ENCODE data around the gene SERTAD2.

The SERTAD2 gene

GRCh38 chr2:64629329-64629781 lies 24.4 kb downstream of the SERTAD2 start:
- Histone ChIP-seq H3K9me3 (ENCODE audit: control insufficient read depth, low read length) (no peaks in the 10 kb centered on the region), H3K4me3 (ENCODE audit: insufficient read depth, low read depth, low read length) (no peak overlapping the region), H3K36me3 (ENCODE audit: control insufficient read depth, insufficient read depth, low read length) (no peaks in the 10 kb centered on the region), H3K27me3 (ENCODE audit: control insufficient read depth, insufficient read depth, low read length, poor library complexity, severe bottlenecking) (no peaks in the 10 kb centered on the region), H3K4me1 (ENCODE audit: control insufficient read depth, insufficient read depth, low read length) (peaks cover 13% of the 10 kb centered on the region), H3K27ac (ENCODE audit: insufficient read depth, low read depth, low read length, poor library complexity, severe bottlenecking) (no peak overlapping the region)
- WGBS, 2 experiments: 94 to 95% methylated on average over 10 of the region's 10 CpGs

- Histone ChIP-seq H3K36me3 (ENCODE audit: control insufficient read depth, insufficient read depth, low read length) (no peaks in the 10 kb centered on the region), H3K9me3 (ENCODE audit: control insufficient read depth, low read length) (no peaks in the 10 kb centered on the region), H3K27me3 (ENCODE audit: control insufficient read depth, insufficient read depth, low read length, poor library complexity, severe bottlenecking) (no peaks in the 10 kb centered on the region), H3K27ac (ENCODE audit: insufficient read depth, low read depth, low read length, poor library complexity, severe bottlenecking) (peak overlapping the region; percentile 50), H3K4me3 (ENCODE audit: insufficient read depth, low read depth, low read length) (no peak overlapping the region), H3K4me1 (ENCODE audit: control insufficient read depth, insufficient read depth, low read length) (peaks cover 13% of the 10 kb centered on the region)
- WGBS, 2 experiments: 92 to 93% methylated on average over 14 of the region's 14 CpGs
Measured at GRCh38 chr2:64627860-64628841, 25.6 kb downstream of the SERTAD2 start.

GRCh38 chr2:64626963-64627760 lies 26.6 kb downstream of the SERTAD2 start:
- H3K4me1 ChIP-seq (ENCODE audit: control insufficient read depth, insufficient read depth, low read length): peaks cover 18% of the 10 kb centered on the region
- no peaks in the 10 kb centered on the region for H3K27me3 ChIP-seq (ENCODE audit: control insufficient read depth, insufficient read depth, low read length, poor library complexity, severe bottlenecking)
- H3K9me3 ChIP-seq (ENCODE audit: control insufficient read depth, low read length): no peaks in the 10 kb centered on the region
- H3K27ac ChIP-seq (ENCODE audit: insufficient read depth, low read depth, low read length, poor library complexity, severe bottlenecking): peak overlapping the region; percentile 52
- H3K4me3 ChIP-seq (ENCODE audit: insufficient read depth, low read depth, low read length): no peak overlapping the region
- H3K36me3 ChIP-seq (ENCODE audit: control insufficient read depth, insufficient read depth, low read length): no peaks in the 10 kb centered on the region
- 43 to 49% methylated on average over 27 of the region's 27 CpGs for WGBS, 2 experiments

GRCh38 chr2:64626146-64626809 lies 27.4 kb downstream of the SERTAD2 start:
- Histone ChIP-seq H3K27ac (ENCODE audit: insufficient read depth, low read depth, low read length, poor library complexity, severe bottlenecking) (no peak overlapping the region), H3K4me3 (ENCODE audit: insufficient read depth, low read depth, low read length) (no peak overlapping the region), H3K36me3 (ENCODE audit: control insufficient read depth, insufficient read depth, low read length) (no peaks in the 10 kb centered on the region), H3K9me3 (ENCODE audit: control insufficient read depth, low read length) (no peaks in the 10 kb centered on the region), H3K27me3 (ENCODE audit: control insufficient read depth, insufficient read depth, low read length, poor library complexity, severe bottlenecking) (no peaks in the 10 kb centered on the region), H3K4me1 (ENCODE audit: control insufficient read depth, insufficient read depth, low read length) (peaks cover 15% of the 10 kb centered on the region)
- WGBS, 2 experiments: 83 to 86% methylated on average over 10 of the region's 10 CpGs

DNA sequence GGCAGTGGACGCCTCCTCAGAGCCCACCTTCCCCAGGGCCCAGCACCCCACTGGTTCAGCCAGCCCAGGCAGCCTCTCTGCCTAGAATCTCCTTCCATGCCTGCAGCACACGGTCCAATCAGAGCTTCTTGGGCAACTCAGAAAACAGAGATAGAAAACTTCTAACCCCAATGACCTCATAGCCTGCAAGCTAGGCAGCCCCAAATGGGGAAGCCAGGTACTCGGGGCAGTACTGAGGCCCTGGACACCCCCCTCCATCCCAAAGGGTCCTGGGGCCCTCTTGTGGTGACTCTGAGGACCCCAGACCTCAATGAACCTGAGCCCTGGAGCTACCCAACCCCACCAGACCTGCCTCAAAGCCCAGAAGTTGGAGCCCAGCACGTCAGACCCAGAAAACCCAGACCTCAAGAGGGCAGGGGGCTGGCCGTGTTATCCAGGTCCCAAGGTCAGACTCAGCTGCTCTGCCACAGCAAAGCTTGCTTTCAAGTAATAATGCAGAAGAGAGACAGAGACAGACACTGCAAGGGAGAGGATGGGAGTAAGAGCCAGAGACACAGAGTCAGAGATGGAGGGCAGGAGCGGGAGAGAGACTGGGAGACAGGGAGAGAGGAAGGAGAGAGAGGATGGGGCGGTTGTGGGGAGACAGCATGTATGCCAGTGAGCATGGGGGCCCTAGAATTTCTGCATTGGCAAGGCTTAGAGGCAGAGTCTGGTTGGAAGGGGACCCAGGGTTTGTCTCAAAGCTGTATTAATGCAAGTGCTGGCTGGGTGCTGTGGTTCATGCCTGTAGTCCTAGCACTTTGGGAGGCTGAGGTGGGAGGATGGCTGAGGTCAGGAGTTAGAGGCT lies 28.2 kb downstream of the SERTAD2 start:
- Histone ChIP-seq H3K9me3 (ENCODE audit: control insufficient read depth, low read length) (no peaks in the 10 kb centered on the region), H3K27me3 (ENCODE audit: control insufficient read depth, insufficient read depth, low read length, poor library complexity, severe bottlenecking) (no peaks in the 10 kb centered on the region), H3K27ac (ENCODE audit: insufficient read depth, low read depth, low read length, poor library complexity, severe bottlenecking) (no peak overlapping the region), H3K4me1 (ENCODE audit: control insufficient read depth, insufficient read depth, low read length) (peaks cover 15% of the 10 kb centered on the region), H3K4me3 (ENCODE audit: insufficient read depth, low read depth, low read length) (no peak overlapping the region), H3K36me3 (ENCODE audit: control insufficient read depth, insufficient read depth, low read length) (no peaks in the 10 kb centered on the region)
- 79 to 84% methylated on average over 7 of the region's 7 CpGs for WGBS, 2 experiments

DNA sequence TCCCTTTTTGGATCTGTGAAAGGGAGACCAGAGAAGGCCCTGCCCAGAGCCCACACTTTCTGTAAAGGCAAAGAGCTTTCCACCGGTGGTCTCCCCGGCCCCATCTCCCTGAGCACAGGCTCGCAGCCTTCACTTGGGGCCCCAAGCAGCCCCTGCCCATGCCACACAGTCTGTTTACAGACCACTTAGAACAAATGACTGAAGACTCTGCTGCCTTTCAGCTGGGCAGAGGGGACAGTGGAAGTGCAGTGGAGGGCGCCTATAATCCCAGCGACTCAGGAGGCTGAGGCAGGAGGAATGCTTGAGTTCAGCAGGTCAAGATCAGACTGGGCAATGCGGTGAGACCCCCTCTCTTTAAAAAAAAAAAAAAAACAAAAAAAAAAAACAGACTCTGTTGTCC lies 28.9 kb downstream of the SERTAD2 start:
- WGBS, 2 experiments: 92 to 94% methylated on average over 6 of the region's 6 CpGs

DNA sequence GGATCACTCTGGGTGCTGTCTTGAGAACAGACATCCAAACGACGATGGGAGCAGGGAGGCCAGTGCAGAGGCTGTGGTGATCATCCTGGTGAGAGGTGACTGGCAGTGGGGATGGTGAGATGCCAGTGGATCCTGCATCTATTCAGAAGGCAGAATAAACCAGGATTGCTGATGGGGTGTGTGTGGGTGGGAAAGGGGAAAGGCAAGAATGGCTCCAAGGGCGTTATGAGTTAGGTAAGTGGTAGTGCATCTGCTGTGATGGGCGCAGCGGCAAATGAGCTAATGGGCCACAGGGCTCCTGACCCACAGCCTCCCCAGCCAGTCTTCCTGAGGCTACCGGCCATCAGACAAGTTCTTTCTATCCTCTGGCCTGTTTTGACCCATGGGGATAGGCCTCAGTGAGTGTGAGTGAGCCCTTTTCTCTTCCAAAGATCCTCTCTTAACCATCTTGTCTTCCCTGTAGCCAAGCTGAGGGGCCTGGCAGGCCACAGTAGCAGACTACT lies 29.6 kb downstream of the SERTAD2 start:
- Histone ChIP-seq H3K27me3 (ENCODE audit: control insufficient read depth, insufficient read depth, low read length, poor library complexity, severe bottlenecking) (no peaks in the 10 kb centered on the region), H3K36me3 (ENCODE audit: control insufficient read depth, insufficient read depth, low read length) (no peaks in the 10 kb centered on the region), H3K4me1 (ENCODE audit: control insufficient read depth, insufficient read depth, low read length) (peaks cover 15% of the 10 kb centered on the region), H3K27ac (ENCODE audit: insufficient read depth, low read depth, low read length, poor library complexity, severe bottlenecking) (no peak overlapping the region), H3K9me3 (ENCODE audit: control insufficient read depth, low read length) (no peaks in the 10 kb centered on the region), H3K4me3 (ENCODE audit: insufficient read depth, low read depth, low read length) (no peak overlapping the region)
- 88 to 95% methylated on average over 6 of the region's 6 CpGs for WGBS, 2 experiments

More for the DNA sequence above, 28.9 kb downstream of the SERTAD2 start:
- H3K27me3 ChIP-seq (ENCODE audit: control insufficient read depth, insufficient read depth, low read length, poor library complexity, severe bottlenecking): no peaks in the 10 kb centered on the region
- peaks cover 15% of the 10 kb centered on the region for H3K4me1 ChIP-seq (ENCODE audit: control insufficient read depth, insufficient read depth, low read length)
- H3K4me3 ChIP-seq (ENCODE audit: insufficient read depth, low read depth, low read length): no peak overlapping the region
- no peak overlapping the region for H3K27ac ChIP-seq (ENCODE audit: insufficient read depth, low read depth, low read length, poor library complexity, severe bottlenecking)
- H3K9me3 ChIP-seq (ENCODE audit: control insufficient read depth, low read length): no peaks in the 10 kb centered on the region
- no peaks in the 10 kb centered on the region for H3K36me3 ChIP-seq (ENCODE audit: control insufficient read depth, insufficient read depth, low read length)

GRCh38 chr2:64623242-64623850 lies 30.4 kb downstream of the SERTAD2 start:
- WGBS, 2 experiments: 91 to 92% methylated on average over 13 of the region's 13 CpGs
- Histone ChIP-seq H3K36me3 (ENCODE audit: control insufficient read depth, insufficient read depth, low read length) (no peaks in the 10 kb centered on the region), H3K4me3 (ENCODE audit: insufficient read depth, low read depth, low read length) (no peak overlapping the region), H3K27ac (ENCODE audit: insufficient read depth, low read depth, low read length, poor library complexity, severe bottlenecking) (no peak overlapping the region), H3K4me1 (ENCODE audit: control insufficient read depth, insufficient read depth, low read length) (peaks cover 21% of the 10 kb centered on the region), H3K27me3 (ENCODE audit: control insufficient read depth, insufficient read depth, low read length, poor library complexity, severe bottlenecking) (no peaks in the 10 kb centered on the region), H3K9me3 (ENCODE audit: control insufficient read depth, low read length) (no peaks in the 10 kb centered on the region)

Measured in ectodermal cell (in vitro differentiated cells).